ENCODE data around the gene TBC1D20.
"Not testable (repeated sequence)": the region's sequence is repeated elsewhere in the genome, so short reads cannot be mapped to it uniquely, and the experiment has no call there.

Gene TBC1D20

GRCh38 chr20:396619-397431, 65.5 kb downstream of the TBC1D20 start:
- no peak for DNase-seq (ENCODE audit: low read depth)
- H3K4me3 ChIP-seq (ENCODE audit: low read depth, low read length), result no peak overlapping the region
- TF ChIP-seq, protein P1, sequence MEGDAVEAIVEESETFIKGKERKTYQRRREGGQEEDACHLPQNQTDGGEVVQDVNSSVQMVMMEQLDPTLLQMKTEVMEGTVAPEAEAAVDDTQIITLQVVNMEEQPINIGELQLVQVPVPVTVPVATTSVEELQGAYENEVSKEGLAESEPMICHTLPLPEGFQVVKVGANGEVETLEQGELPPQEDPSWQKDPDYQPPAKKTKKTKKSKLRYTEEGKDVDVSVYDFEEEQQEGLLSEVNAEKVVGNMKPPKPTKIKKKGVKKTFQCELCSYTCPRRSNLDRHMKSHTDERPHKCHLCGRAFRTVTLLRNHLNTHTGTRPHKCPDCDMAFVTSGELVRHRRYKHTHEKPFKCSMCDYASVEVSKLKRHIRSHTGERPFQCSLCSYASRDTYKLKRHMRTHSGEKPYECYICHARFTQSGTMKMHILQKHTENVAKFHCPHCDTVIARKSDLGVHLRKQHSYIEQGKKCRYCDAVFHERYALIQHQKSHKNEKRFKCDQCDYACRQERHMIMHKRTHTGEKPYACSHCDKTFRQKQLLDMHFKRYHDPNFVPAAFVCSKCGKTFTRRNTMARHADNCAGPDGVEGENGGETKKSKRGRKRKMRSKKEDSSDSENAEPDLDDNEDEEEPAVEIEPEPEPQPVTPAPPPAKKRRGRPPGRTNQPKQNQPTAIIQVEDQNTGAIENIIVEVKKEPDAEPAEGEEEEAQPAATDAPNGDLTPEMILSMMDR (IDR thresholded peaks at IDR 0.05; ENCODE audit: low read depth, low read length), result no peak
- TF ChIP-seq POLR2A (IDR thresholded peaks at IDR 0.05; ENCODE audit: extremely low read depth, insufficient read length), result no peak
- TF ChIP-seq MYC (IDR thresholded peaks at IDR 0.05; ENCODE audit: low read depth, low read length), result no peak
- TF ChIP-seq MAX (IDR thresholded peaks at IDR 0.05; ENCODE audit: low read depth, low read length), result no peak

DNA sequence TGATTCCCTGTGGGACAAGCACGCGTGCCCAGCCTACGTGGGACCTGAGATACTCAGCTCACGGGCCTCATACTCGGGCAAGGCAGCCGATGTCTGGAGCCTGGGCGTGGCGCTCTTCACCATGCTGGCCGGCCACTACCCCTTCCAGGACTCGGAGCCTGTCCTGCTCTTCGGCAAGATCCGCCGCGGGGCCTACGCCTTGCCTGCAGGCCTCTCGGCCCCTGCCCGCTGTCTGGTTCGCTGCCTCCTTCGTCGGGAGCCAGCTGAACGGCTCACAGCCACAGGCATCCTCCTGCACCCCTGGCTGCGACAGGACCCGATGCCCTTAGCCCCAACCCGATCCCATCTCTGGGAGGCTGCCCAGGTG, 66.1 kb downstream of the TBC1D20 start:
- no peak overlapping the region for H3K4me3 ChIP-seq (ENCODE audit: low read depth, low read length)
- TF ChIP-seq POLR2A (IDR thresholded peaks at IDR 0.05; ENCODE audit: extremely low read depth, insufficient read length), result no peak
- TF ChIP-seq MYC (IDR thresholded peaks at IDR 0.05; ENCODE audit: low read depth, low read length), result no peak
- TF ChIP-seq MAX (IDR thresholded peaks at IDR 0.05; ENCODE audit: low read depth, low read length), result no peak
- TF ChIP-seq, protein P1 (IDR thresholded peaks at IDR 0.05; ENCODE audit: low read depth, low read length), result no peak
- no peak for DNase-seq (ENCODE audit: low read depth)

- DNase-seq (ENCODE audit: low read depth); H3K4me3 ChIP-seq (ENCODE audit: low read depth, low read length): not testable (repeated sequence)
Measured at GRCh38 chr20:393296-393695, 69.0 kb downstream of the TBC1D20 start.

DNA sequence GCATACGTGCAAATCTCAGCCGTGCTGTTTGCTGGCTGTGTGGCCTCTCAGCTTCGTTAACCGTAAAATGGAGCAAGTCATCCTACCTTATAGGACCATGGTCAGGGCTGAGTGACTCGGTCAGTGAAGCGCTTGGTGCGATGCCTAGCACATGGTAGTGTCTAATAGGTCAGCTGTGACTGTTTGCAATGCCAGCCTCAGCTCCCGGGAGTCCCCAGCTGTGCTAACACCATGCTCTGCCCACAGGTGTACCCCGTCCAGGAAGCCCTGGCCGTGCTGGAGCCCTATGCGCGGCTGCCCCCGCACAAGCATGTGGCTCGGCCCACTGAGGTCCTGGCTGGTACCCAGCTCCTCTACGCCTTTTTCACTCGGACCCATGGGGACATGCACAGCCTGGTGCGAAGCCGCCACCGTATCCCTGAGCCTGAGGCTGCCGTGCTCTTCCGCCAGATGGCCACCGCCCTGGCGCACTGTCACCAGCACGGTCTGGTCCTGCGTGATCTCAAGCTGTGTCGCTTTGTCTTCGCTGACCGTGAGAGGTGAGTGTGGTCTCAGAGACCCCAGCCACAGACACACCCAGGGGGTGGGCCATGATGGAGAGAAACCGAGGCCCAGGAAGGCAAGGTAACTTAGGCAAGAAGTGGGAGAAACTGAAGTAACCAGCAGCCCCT, 71.2 kb downstream of the TBC1D20 start:
- TF ChIP-seq MYC (IDR thresholded peaks at IDR 0.05; ENCODE audit: low read depth, low read length) (no peak), POLR2A (IDR thresholded peaks at IDR 0.05; ENCODE audit: extremely low read depth, insufficient read length) (no peak), MAX (IDR thresholded peaks at IDR 0.05; ENCODE audit: low read depth, low read length) (no peak)
- DNase-seq (ENCODE audit: low read depth), result no peak
- no peak overlapping the region for H3K4me3 ChIP-seq (ENCODE audit: low read depth, low read length)

DNA sequence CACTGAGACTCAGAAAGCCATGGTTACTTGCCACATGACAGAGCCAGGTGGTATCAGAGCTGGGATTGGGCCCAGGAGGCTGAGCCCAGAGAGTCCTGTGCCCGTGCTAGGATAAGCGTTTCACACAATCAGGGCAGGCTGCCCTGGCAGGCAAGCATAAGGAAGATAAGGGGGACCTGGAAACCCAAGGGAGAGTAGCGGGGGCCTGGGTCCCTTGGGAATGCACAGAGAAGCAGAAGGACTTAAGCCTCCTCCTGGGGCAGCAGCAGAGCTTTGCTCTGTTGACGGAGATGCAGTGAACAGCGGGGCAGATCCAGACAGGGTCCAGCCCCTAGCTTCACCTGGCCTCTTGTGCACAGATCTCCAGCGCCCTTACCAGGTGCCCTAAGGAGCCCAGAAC, 73.1 kb downstream of the TBC1D20 start:
- no peak for DNase-seq (ENCODE audit: low read depth)
- TF ChIP-seq, protein P1 (IDR thresholded peaks at IDR 0.05; ENCODE audit: low read depth, low read length), result no peak
- TF ChIP-seq POLR2A (IDR thresholded peaks at IDR 0.05; ENCODE audit: extremely low read depth, insufficient read length) (no peak), MAX (IDR thresholded peaks at IDR 0.05; ENCODE audit: low read depth, low read length) (no peak), MYC (IDR thresholded peaks at IDR 0.05; ENCODE audit: low read depth, low read length) (no peak)
- no peak overlapping the region for H3K4me3 ChIP-seq (ENCODE audit: low read depth, low read length)

DNA sequence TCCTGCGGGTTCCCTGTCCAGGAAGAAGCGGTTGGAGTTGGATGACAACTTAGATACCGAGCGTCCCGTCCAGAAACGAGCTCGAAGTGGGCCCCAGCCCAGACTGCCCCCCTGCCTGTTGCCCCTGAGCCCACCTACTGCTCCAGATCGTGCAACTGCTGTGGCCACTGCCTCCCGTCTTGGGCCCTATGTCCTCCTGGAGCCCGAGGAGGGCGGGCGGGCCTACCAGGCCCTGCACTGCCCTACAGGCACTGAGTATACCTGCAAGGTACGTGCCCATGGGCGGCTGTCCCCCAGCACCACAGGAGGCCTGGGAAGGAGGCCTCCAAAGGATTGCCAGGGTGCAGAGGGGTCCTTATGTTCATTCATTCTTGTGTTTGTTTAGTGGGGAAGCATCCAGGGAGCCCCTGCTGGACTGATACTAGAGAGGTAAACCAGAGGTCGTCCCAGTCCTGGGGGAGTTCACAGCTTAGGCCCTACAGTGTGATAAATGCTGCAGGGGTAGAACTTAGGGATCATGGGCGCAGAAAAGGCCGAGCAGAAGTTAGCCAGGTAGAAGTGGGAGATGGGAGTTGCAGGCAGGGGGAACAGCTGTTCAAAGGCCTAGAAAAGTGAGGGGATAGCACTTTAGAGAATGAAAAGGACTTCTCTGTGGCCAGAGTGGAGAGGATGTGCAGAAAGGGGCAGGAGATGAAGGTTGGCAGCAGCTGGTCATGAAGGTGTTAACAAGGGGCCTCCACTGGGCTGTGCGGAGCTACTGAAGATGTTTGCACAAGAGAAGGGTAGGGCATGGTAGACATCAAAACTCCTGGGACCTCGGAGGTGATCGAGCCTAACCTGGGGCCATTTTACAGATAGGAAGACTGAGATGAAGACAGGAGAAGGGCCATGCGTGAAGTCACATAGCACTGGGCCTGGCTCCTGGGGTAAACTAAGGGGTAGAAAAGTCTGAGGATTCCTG, 74.0 kb downstream of the TBC1D20 start:
- H3K4me3 ChIP-seq (ENCODE audit: low read depth, low read length), result no peak overlapping the region
- TF ChIP-seq MYC (IDR thresholded peaks at IDR 0.05; ENCODE audit: low read depth, low read length), result no peak
- DNase-seq (ENCODE audit: low read depth), result no peak

DNA sequence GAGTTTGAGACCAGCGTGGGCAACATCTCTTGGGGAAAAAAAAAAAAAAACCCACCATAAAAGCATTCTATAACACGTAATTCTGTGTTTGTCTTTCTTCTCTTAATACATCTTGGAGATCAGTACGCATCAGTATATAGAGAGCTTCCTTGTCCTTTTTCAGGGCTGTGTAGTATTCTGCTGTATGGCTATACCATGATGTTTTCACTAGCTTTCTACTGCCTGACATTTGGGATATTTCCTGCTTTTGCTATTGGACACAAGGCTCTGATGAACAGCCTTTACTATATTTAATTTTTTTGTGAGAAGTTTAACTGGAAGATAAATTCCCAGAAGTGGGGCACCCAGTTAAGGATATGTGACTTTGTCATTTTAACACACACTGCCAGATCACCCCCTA, 74.8 kb downstream of the TBC1D20 start:
- DNase-seq (ENCODE audit: low read depth), result no peak

DNA sequence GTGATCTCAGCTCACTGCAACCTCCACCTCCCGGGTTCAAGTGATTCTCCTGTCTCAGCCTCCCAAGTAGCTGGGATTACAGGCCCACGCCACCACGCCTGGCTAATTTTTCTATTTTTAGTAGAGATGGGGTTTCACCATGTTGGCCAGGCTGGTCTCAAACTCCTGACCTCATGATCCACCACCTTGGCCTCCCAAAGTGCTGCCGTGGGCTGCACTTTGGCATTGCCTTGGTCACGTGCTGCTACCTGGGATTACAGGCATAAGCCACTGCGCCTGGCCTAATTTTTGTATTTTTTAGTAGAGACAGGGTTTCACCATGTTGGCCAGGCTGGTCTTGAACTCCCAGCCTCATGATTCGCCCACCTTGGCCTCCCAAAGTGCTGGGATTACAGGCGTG, 75.7 kb downstream of the TBC1D20 start:
- not testable (repeated sequence) for DNase-seq (ENCODE audit: low read depth); H3K4me3 ChIP-seq (ENCODE audit: low read depth, low read length)

More for the DNA sequence above, 74.8 kb downstream of the TBC1D20 start:
- TF ChIP-seq POLR2A (IDR thresholded peaks at IDR 0.05; ENCODE audit: extremely low read depth, insufficient read length) (no peak), MAX (IDR thresholded peaks at IDR 0.05; ENCODE audit: low read depth, low read length) (no peak), MYC (IDR thresholded peaks at IDR 0.05; ENCODE audit: low read depth, low read length) (no peak)
- TF ChIP-seq, protein P1 (IDR thresholded peaks at IDR 0.05; ENCODE audit: low read depth, low read length), result no peak
- no peak overlapping the region for H3K4me3 ChIP-seq (ENCODE audit: low read depth, low read length)
